ENCODE measurements around the gene TNPO1. TPM values are rescaled to one million over a fixed set of nuclear protein-coding genes. Genes with fewer than 3 reads are reported as not detected.

The TNPO1 gene
- total and polyA plus RNA-seq, 2 of the 13 experiments (the other 11 are each of a cell fraction or from before 2014, with no cell fraction given), result 26.7 to 123 TPM

DNA sequence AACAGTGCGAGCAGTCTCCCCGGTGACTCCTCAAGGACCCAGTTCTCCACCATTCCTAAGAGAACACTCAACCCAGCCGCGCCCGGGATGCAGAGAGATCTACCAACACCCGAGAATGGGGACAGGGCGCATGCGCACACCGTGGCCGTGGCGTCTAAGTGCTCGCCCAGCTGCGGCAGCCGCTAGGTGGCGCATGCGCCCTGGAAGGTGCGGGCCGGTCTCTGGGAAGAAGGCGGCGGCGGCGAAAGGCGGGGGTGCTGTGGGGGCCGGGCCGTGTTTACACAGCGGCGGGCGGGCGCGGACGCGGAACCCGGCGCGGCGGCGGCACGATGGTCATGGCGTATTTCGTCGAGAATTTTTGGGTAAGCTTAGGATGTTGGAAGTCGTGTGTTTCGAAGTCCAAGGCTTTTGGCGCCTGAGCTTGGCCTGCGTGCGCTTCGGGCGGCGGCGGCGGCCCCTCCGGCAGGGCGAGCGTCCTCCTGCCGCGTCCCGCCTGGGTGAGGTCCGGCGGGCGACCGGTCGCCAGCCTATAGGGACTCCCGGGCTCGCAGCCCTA is 139.4 kb downstream of the TNPO1 start, which contains the start of gene FCHO2 (continued):
- TF ChIP-seq, protein P1, sequence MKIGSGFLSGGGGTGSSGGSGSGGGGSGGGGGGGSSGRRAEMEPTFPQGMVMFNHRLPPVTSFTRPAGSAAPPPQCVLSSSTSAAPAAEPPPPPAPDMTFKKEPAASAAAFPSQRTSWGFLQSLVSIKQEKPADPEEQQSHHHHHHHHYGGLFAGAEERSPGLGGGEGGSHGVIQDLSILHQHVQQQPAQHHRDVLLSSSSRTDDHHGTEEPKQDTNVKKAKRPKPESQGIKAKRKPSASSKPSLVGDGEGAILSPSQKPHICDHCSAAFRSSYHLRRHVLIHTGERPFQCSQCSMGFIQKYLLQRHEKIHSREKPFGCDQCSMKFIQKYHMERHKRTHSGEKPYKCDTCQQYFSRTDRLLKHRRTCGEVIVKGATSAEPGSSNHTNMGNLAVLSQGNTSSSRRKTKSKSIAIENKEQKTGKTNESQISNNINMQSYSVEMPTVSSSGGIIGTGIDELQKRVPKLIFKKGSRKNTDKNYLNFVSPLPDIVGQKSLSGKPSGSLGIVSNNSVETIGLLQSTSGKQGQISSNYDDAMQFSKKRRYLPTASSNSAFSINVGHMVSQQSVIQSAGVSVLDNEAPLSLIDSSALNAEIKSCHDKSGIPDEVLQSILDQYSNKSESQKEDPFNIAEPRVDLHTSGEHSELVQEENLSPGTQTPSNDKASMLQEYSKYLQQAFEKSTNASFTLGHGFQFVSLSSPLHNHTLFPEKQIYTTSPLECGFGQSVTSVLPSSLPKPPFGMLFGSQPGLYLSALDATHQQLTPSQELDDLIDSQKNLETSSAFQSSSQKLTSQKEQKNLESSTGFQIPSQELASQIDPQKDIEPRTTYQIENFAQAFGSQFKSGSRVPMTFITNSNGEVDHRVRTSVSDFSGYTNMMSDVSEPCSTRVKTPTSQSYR (CRISPR knock-in tag; IDR thresholded peaks at IDR 0.05; ENCODE audit: borderline replicate concordance), result peak; percentile 24; the same call in 1 of the 2 replicates
- no peak for TF ChIP-seq MLLT10 (CRISPR knock-in tag; IDR thresholded peaks at IDR 0.05)
- peak; percentile 24; the same call in 1 of the 2 replicates for TF ChIP-seq ZNF256 (CRISPR knock-in tag; conservative IDR thresholded peaks at IDR 0.05)
- no peak for TF ChIP-seq ZNF260 (CRISPR knock-in tag; IDR thresholded peaks at IDR 0.05; ENCODE audit: borderline replicate concordance, low read depth)
- TF ChIP-seq, protein P2, sequence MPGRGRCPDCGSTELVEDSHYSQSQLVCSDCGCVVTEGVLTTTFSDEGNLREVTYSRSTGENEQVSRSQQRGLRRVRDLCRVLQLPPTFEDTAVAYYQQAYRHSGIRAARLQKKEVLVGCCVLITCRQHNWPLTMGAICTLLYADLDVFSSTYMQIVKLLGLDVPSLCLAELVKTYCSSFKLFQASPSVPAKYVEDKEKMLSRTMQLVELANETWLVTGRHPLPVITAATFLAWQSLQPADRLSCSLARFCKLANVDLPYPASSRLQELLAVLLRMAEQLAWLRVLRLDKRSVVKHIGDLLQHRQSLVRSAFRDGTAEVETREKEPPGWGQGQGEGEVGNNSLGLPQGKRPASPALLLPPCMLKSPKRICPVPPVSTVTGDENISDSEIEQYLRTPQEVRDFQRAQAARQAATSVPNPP (CRISPR knock-in tag; IDR thresholded peaks at IDR 0.05), result no peak
- TF ChIP-seq MIXL1 (CRISPR knock-in tag; IDR thresholded peaks at IDR 0.05), result no peak
- no peak for TF ChIP-seq KDM1A (CRISPR knock-in tag; IDR thresholded peaks at IDR 0.05)
- TF ChIP-seq HOXA3 (CRISPR knock-in tag; IDR thresholded peaks at IDR 0.05), result peak; percentile 87
- TF ChIP-seq JDP2 (CRISPR knock-in tag; IDR thresholded peaks at IDR 0.05; ENCODE audit: borderline replicate concordance), result no peak
- TF ChIP-seq, protein P3, sequence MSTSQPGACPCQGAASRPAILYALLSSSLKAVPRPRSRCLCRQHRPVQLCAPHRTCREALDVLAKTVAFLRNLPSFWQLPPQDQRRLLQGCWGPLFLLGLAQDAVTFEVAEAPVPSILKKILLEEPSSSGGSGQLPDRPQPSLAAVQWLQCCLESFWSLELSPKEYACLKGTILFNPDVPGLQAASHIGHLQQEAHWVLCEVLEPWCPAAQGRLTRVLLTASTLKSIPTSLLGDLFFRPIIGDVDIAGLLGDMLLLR (CRISPR knock-in tag; IDR thresholded peaks at IDR 0.05), result no peak
- TF ChIP-seq, protein P4, sequence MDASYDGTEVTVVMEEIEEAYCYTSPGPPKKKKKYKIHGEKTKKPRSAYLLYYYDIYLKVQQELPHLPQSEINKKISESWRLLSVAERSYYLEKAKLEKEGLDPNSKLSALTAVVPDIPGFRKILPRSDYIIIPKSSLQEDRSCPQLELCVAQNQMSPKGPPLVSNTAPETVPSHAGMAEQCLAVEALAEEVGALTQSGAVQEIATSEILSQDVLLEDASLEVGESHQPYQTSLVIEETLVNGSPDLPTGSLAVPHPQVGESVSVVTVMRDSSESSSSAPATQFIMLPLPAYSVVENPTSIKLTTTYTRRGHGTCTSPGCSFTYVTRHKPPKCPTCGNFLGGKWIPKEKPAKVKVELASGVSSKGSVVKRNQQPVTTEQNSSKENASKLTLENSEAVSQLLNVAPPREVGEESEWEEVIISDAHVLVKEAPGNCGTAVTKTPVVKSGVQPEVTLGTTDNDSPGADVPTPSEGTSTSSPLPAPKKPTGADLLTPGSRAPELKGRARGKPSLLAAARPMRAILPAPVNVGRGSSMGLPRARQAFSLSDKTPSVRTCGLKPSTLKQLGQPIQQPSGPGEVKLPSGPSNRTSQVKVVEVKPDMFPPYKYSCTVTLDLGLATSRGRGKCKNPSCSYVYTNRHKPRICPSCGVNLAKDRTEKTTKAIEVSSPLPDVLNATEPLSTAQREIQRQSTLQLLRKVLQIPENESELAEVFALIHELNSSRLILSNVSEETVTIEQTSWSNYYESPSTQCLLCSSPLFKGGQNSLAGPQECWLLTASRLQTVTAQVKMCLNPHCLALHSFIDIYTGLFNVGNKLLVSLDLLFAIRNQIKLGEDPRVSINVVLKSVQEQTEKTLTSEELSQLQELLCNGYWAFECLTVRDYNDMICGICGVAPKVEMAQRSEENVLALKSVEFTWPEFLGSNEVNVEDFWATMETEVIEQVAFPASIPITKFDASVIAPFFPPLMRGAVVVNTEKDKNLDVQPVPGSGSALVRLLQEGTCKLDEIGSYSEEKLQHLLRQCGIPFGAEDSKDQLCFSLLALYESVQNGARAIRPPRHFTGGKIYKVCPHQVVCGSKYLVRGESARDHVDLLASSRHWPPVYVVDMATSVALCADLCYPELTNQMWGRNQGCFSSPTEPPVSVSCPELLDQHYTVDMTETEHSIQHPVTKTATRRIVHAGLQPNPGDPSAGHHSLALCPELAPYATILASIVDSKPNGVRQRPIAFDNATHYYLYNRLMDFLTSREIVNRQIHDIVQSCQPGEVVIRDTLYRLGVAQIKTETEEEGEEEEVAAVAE (CRISPR knock-in tag; IDR thresholded peaks at IDR 0.05; ENCODE audit: borderline replicate concordance), result no peak
- no peak for TF ChIP-seq ZNF75D (CRISPR knock-in tag; IDR thresholded peaks at IDR 0.05; ENCODE audit: borderline replicate concordance)
- peak; percentile 54; the same call in 1 of the 2 replicates for TF ChIP-seq ZNF563 (CRISPR knock-in tag; IDR thresholded peaks at IDR 0.05)
- TF ChIP-seq ADNP (CRISPR knock-in tag; IDR thresholded peaks at IDR 0.05), result no peak
- TF ChIP-seq, protein P5, sequence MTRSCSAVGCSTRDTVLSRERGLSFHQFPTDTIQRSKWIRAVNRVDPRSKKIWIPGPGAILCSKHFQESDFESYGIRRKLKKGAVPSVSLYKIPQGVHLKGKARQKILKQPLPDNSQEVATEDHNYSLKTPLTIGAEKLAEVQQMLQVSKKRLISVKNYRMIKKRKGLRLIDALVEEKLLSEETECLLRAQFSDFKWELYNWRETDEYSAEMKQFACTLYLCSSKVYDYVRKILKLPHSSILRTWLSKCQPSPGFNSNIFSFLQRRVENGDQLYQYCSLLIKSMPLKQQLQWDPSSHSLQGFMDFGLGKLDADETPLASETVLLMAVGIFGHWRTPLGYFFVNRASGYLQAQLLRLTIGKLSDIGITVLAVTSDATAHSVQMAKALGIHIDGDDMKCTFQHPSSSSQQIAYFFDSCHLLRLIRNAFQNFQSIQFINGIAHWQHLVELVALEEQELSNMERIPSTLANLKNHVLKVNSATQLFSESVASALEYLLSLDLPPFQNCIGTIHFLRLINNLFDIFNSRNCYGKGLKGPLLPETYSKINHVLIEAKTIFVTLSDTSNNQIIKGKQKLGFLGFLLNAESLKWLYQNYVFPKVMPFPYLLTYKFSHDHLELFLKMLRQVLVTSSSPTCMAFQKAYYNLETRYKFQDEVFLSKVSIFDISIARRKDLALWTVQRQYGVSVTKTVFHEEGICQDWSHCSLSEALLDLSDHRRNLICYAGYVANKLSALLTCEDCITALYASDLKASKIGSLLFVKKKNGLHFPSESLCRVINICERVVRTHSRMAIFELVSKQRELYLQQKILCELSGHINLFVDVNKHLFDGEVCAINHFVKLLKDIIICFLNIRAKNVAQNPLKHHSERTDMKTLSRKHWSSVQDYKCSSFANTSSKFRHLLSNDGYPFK (CRISPR knock-in tag; IDR thresholded peaks at IDR 0.05; ENCODE audit: borderline replicate concordance), result peak; percentile 47; the same call in 1 of the 2 replicates
- TF ChIP-seq, protein P6, sequence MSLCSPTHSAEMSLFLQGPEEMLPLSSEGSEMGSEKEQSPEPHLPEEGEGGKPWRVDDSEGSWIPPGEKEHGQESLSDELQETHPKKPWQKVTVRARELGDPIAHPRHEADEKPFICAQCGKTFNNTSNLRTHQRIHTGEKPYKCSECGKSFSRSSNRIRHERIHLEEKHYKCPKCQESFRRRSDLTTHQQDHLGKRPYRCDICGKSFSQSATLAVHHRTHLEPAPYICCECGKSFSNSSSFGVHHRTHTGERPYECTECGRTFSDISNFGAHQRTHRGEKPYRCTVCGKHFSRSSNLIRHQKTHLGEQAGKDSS (CRISPR knock-in tag; IDR thresholded peaks at IDR 0.05; ENCODE audit: borderline replicate concordance, low read depth), result peak; percentile 25; the same call in 1 of the 2 replicates
